Adrenal gland (tissue), 12 donors: ENCODE data around the gene LSMEM2. TPM values are rescaled to one million over a fixed set of nuclear protein-coding genes. Genes with fewer than 3 reads are reported as not detected.

Experiments
- DNase-seq, 7 donors: peaks; one replicate each; pipeline ENCODE4 v3.0.0-alpha.2; 2019 to 2020
- H3K27ac ChIP-seq, 5 donors: fragments of 200-600 bp; sonication (generic) in 4 of 5; 1 replicate in 3 of 5; 2 replicates in 2 of 5; pipeline versions ENCODE4 v1.5.1 to v1.8.0; 2016 to 2020; ENCODE audit warnings: mild to moderate bottlenecking in 1 of 5
- H3K27me3 ChIP-seq: fragments of 200-600 bp; 2 replicates; pipeline ENCODE4 v1.8.0; 2021
- H3K36me3 ChIP-seq, 2 donors: fragments of 200-600 bp; replicated peaks in 1 of 2; 1 replicate in 1 of 2; 2 replicates in 1 of 2; pipeline versions ENCODE4 v1.5.1 to v1.8.0; 2018 to 2022
- H3K4me1 ChIP-seq, 2 donors: fragments of 200-600 bp; replicated peaks in 1 of 2; 1 replicate in 1 of 2; 2 replicates in 1 of 2; pipeline versions ENCODE4 v1.5.1 to v1.8.0; 2018 to 2021
- H3K4me3 ChIP-seq, 4 donors: fragments of 200-600 bp; sonication (generic) in 3 of 4; one replicate each; pipeline ENCODE4 v1.5.1; 2016 to 2018
- H3K9me3 ChIP-seq, 3 donors: fragments of 200-600 bp; sonication (generic) in 1 of 3; replicated peaks in 1 of 3; 1 replicate in 2 of 3; 2 replicates in 1 of 3; pipeline versions ENCODE4 v1.5.1 to v1.8.0; 2016 to 2021
- POLR2A ChIP-seq, 2 donors: fragments of 450-650 bp; IDR thresholded peaks; one replicate each; pipeline ENCODE4 v1.6.1; 2017; ENCODE audit warnings: antibody characterized with exemption in 2 of 2, mild to moderate bottlenecking in 2 of 2, moderate library complexity in 1 of 2
- WGBS, 4 donors: extraction: QIAGEN DNeasy Blood & Tissue Kit in 2 of 4; methylation state at CpG; one replicate each; pipeline versions ENCODE4 v1.1.5 to v1.1.7; 2013 to 2017; 5-methylcytosine and 5-hydroxymethylcytosine counted together
- intact Hi-C, 2 donors: fragments of 100-400 bp; cut with DNase I; formaldehyde crosslinking; loops; one replicate each; pipeline versions ENCODE4 v1.14.1 to v1.15.0; 2022 to 2023
- polyA plus RNA-seq, 3 donors: library from polyadenylated mRNA; stranded (reverse); fragments of 200-250 nt in 2 of 3; fragments of 350-450 nt in 1 of 3; fragmentation: Illumina TruSeq in 1 of 3; extraction: RNeasy Lipid Tissue Mini Kit (QIAGEN cat#74804) in 1 of 3; gene quantifications; one replicate each; pipeline ENCODE4 v1.2.3, GENCODE V29; 2013 to 2014
- total RNA-seq, 9 donors: library from RNA; depleted of rRNA in 4 of 9; stranded (reverse); fragments of >200 nt in 4 of 9; fragments of 120-200 nt in 1 of 9; fragmentation: NEBNext Ultra II Directional in 1 of 9; extraction: Animal tissue kit (Norgen Biotek cat#: 25700) in 1 of 9; gene quantifications; one replicate each; pipeline versions ENCODE4 v1.1.0 to v1.2.4, GENCODE V29; 2013 to 2023
- TF ChIP-seq, protein P1 (sequence below), 6 experiments: fragments of 450-650 bp in 4 of 6; fragments of 200-600 bp in 2 of 6; sonication (generic) in 1 of 6; IDR thresholded peaks; 1 replicate in 5 of 6; 2 replicates in 1 of 6; pipeline versions ENCODE4 v1.5.1 to v1.8.0; 2016 to 2021; ENCODE audit warnings: antibody characterized with exemption in 6 of 6, mild to moderate bottlenecking in 2 of 6, moderate library complexity in 1 of 6
- donor health status: healthy with polysubstance abuse.
- donor health status: Bipolar disorder and iron deficiency.
- donor health status: DM: yes; HTN: yes; CAD: no.
- donor health status: DM: no; HTN: no; CAD: no.
- donor health status: DM: no; HTN: no; CAD: no.
- donor health status: DM: yes; HTN: yes; CAD: no.

The LSMEM2 gene
- total and polyA plus RNA-seq, 12 donors = 0.09 to 0.76 (median 0.47) TPM; not detected in 5

DNA sequence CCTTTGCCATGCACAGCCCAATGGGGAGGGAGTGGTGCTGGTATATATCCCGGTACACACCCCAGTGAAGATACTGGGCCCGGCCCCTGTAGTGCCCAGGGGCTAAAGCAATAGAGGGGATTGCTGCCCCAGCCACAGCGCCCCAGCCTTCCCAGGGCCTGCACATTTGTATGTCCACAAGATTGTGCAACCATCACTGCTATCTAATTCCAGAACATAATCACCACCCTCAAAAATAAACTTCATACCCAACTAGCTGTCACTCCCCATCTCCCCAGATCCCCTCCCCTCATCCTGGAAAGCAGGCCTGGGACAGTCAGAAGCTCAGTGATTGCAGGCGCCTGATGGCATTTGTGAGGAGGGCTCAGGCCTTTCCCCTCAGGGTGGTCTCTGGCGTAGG is 29.4 kb upstream of the LSMEM2 start:
- TF ChIP-seq, protein P1, sequence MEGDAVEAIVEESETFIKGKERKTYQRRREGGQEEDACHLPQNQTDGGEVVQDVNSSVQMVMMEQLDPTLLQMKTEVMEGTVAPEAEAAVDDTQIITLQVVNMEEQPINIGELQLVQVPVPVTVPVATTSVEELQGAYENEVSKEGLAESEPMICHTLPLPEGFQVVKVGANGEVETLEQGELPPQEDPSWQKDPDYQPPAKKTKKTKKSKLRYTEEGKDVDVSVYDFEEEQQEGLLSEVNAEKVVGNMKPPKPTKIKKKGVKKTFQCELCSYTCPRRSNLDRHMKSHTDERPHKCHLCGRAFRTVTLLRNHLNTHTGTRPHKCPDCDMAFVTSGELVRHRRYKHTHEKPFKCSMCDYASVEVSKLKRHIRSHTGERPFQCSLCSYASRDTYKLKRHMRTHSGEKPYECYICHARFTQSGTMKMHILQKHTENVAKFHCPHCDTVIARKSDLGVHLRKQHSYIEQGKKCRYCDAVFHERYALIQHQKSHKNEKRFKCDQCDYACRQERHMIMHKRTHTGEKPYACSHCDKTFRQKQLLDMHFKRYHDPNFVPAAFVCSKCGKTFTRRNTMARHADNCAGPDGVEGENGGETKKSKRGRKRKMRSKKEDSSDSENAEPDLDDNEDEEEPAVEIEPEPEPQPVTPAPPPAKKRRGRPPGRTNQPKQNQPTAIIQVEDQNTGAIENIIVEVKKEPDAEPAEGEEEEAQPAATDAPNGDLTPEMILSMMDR (IDR thresholded peaks at IDR 0.05) = no peak
- no peak for TF ChIP-seq POLR2A (IDR thresholded peaks at IDR 0.05)
- no peak overlapping the region for H3K4me3 ChIP-seq
- WGBS, 4 donors = 88 to 100% (median 92%) methylated on average over 1 to 5 of the region's 5 CpGs; no CpG with 5 or more reads in 1 of the 4 donors
- no peaks in the 10 kb centered on the region for H3K27me3 ChIP-seq
- peaks cover 36 to 74% of the 10 kb centered on the region in 2 donors for H3K4me1 ChIP-seq
- H3K36me3 ChIP-seq = peaks cover 0 to 32% of the 10 kb centered on the region in 2 donors
- intact Hi-C loops = no loop called here
- H3K9me3 ChIP-seq = no peaks in the 10 kb centered on the region
- no peak for DNase-seq
- H3K27ac ChIP-seq = peak overlapping the region in 1 of 5 donors; percentile 84

DNA sequence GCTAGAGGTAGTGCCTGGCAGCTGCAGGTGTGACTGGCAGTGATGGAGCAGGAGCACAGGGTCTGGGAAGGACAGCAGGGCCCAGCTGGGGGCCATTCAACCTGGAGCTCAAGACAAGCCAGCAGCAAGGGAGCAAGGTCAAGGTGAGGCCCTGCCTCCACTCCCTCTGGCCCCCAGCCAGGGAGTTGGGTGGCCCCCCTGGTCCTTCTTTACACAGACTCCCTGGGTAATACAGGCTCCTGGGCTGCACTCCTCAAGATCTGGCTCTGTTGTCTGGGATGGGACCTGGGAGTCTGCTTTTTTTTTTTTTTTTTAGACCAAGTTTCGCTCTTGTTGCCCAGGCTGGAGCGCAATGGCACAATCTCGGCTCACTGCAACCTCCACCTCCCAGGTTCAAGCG is 28.4 kb upstream of the LSMEM2 start:
- H3K27ac ChIP-seq = peak overlapping the region in 1 of 5 donors; percentile 84
- H3K36me3 ChIP-seq = peaks cover 0 to 41% of the 10 kb centered on the region in 2 donors
- no peaks in the 10 kb centered on the region for H3K9me3 ChIP-seq
- peak in 1 of 7 donors; percentile 65 for DNase-seq
- peaks cover 31 to 72% of the 10 kb centered on the region in 2 donors for H3K4me1 ChIP-seq
- H3K27me3 ChIP-seq = no peaks in the 10 kb centered on the region
- H3K4me3 ChIP-seq = no peak overlapping the region
- WGBS, 4 donors = 79 to 100% (median 89%) methylated on average over 1 to 4 of the region's 4 CpGs
- TF ChIP-seq, protein P1 (IDR thresholded peaks at IDR 0.05) = no peak
- no peak for TF ChIP-seq POLR2A (IDR thresholded peaks at IDR 0.05)
- intact Hi-C loops = no loop called here

DNA sequence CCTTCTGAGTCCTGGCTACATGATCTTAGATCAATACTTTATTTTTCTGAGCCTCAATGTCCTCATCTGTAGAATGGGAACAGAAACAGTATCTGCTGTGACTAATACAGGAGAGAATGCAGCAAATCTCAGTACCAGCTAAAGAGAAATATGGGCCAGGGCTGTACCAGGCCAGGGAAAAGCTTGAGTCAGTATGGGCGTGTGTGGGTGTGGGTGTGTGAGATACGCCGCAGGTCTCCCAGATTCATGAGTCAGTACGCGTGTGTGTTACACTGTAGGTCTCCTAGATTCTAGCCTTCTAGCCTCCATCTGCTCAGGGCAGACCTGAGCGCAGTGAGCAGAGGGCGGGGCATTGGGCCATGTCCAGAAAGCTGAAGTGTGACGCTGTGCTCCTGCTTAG is 27.7 kb upstream of the LSMEM2 start:
- no peaks in the 10 kb centered on the region for H3K27me3 ChIP-seq
- intact Hi-C loops = no loop called here
- H3K27ac ChIP-seq = peak overlapping the region in 2 of 5 donors; percentile 18 to 71
- H3K9me3 ChIP-seq = no peaks in the 10 kb centered on the region
- TF ChIP-seq, protein P1 (IDR thresholded peaks at IDR 0.05) = no peak
- TF ChIP-seq POLR2A (IDR thresholded peaks at IDR 0.05) = no peak
- DNase-seq = peak in 5 of 7 donors; percentile 61 to 75 (median 69)
- H3K4me3 ChIP-seq = no peak overlapping the region
- H3K36me3 ChIP-seq = peaks cover 0 to 48% of the 10 kb centered on the region in 2 donors
- WGBS, 4 donors = 47 to 63% (median 52%) methylated on average over 8 of the region's 8 CpGs
- H3K4me1 ChIP-seq = peaks cover 24 to 65% of the 10 kb centered on the region in 2 donors

DNA sequence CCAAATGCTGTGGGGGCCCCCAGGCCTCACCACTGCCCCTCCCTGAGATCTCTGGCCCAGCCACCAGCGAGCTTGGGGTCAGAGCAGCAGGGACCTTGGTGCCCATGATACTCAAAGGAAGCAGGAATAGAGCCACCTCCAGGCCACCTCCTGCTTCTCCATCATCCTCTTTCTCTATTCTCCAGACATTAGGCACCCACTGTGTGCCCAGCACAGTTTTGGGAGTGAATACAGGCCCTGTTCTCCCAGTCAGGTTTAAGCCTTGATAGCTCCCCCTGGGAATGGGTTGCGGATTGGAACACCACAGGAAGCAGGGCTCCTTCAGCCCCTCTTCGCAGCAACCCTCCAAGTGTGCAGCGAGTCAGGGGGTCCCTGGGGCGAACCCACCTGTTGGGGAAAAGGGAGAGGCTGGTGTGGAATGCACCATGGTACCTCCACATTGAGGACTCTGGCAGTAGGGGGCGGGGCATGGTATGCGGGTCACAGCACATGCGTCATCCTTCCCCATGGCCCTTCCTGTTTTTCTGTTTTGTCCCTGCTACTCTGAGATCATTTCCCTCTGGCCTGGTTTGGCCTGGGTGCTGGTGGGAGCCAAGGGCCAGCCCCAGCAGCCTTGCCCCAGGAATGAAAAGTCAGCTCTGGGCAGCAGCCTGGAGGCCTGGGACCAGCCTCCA is 24.2 kb upstream of the LSMEM2 start:
- TF ChIP-seq, protein P1 (IDR thresholded peaks at IDR 0.05) = no peak
- TF ChIP-seq POLR2A (IDR thresholded peaks at IDR 0.05) = peak in 1 of 2 donors; percentile 11
- intact Hi-C loops = no loop called here
- DNase-seq = peak in 6 of 7 donors; percentile 67 to 89 (median 74)
- peaks cover 0 to 67% of the 10 kb centered on the region in 2 donors for H3K36me3 ChIP-seq
- no peak overlapping the region for H3K4me3 ChIP-seq
- no peaks in the 10 kb centered on the region for H3K27me3 ChIP-seq
- H3K27ac ChIP-seq = peak overlapping the region; percentile 16 to 86 (median 60)
- 62 to 68% (median 64%) methylated on average over 4 to 8 of the region's 8 CpGs for WGBS, 4 donors
- H3K9me3 ChIP-seq = no peaks in the 10 kb centered on the region
- H3K4me1 ChIP-seq = peaks cover 0 to 34% of the 10 kb centered on the region in 2 donors
